A549 (cell line): Measurements from ENCODE around the gene LRP1. TPM values are rescaled to one million over a fixed set of nuclear protein-coding genes. Genes with fewer than 3 reads are reported as not detected.

Source experiments
- ATAC-seq, 2 experiments: fragments of 200-7000 bp in 1 of 2; fragments of >200 bp in 1 of 2; cut with Nextera tagmentation in 1 of 2; cut with Tn5 transposase in 1 of 2; 3 replicates each; pipeline versions ENCODE4 v1.8.0 to v1.9.1; 2018 to 2020; ENCODE audit warnings: mild to moderate bottlenecking in 1 of 2, moderate library complexity in 1 of 2
- CTCF ChIA-PET: fragments of 300-600 bp; sonication (Branson Sonifier 250); formaldehyde crosslinking; extraction: SDS; loops from one replicate; lab custom pipeline; 2021; ENCODE audit warnings: antibody characterized with exemption, inconsistent platforms; lab: Yijun Ruan, JAX
- POLR2A ChIA-PET: fragments of 350-600 bp; formaldehyde crosslinking; extraction: SDS; loops from one replicate; lab custom pipeline; 2021; ENCODE audit warnings: antibody characterized with exemption, inconsistent platforms; lab: Yijun Ruan, JAX
- DNase-seq, 2 experiments: peaks; one replicate each; pipeline versions ENCODE4 v3.0.0 to v3.0.0-alpha.2; 2011 to 2016; ENCODE audit warnings: low read depth in 1 of 2, low spot score in 1 of 2
- FAIRE-seq: peaks from 2 replicates; lab custom pipeline; 2011; peaks lifted over from hg19 to GRCh38; lab: Jason Lieb, UNC
- H3K27ac ChIP-seq, 2 experiments: fragments of >200 bp; sonication (Bioruptor Twin); formaldehyde crosslinking; 3 replicates each; pipeline ENCODE4 v1.5.1; 2016 to 2017
- H3K4me1 ChIP-seq: fragments of >200 bp; sonication (Bioruptor Twin); formaldehyde crosslinking; 3 replicates; pipeline ENCODE4 v1.6.1; 2016
- H3K4me2 ChIP-seq: fragments of >200 bp; sonication (Bioruptor Twin); formaldehyde crosslinking; 3 replicates; pipeline ENCODE4 v1.6.1; 2016
- H3K4me3 ChIP-seq: fragments of >200 bp; sonication (Bioruptor Twin); formaldehyde crosslinking; 3 replicates; pipeline ENCODE4 v1.5.1; 2016
- H3K9me3 ChIP-seq: fragments of >200 bp; sonication (Bioruptor Twin); formaldehyde crosslinking; 3 replicates; pipeline ENCODE4 v1.6.1; 2016
- CBX2 ChIP-seq: fragments of 200-600 bp; sonication (generic); IDR thresholded peaks from 2 replicates; pipeline ENCODE4 v1.6.1; 2016; ENCODE audit warnings: low read depth, mild to moderate bottlenecking, borderline replicate concordance
- CBX8 ChIP-seq: fragments of 200-600 bp; sonication (generic); IDR thresholded peaks from 2 replicates; pipeline ENCODE4 v1.6.1; 2016
- CTCF ChIP-seq: fragments of >200 bp; sonication (Bioruptor Twin); formaldehyde crosslinking; IDR thresholded peaks from 3 replicates; pipeline ENCODE4 v1.5.1; 2016
- ESRRA ChIP-seq: fragments of 150-350 bp; IDR thresholded peaks from 2 replicates; pipeline ENCODE4 v1.6.1; 2014; ENCODE audit warnings: mild to moderate bottlenecking, low read length, borderline replicate concordance
- FOSB ChIP-seq: fragments of 250-450 bp; sonication (Bioruptor Pico); IDR thresholded peaks from 2 replicates; pipeline ENCODE4 v1.5.0; 2020; ENCODE audit warnings: mild to moderate bottlenecking, moderate library complexity
- FOXS1 ChIP-seq: fragments of 250-450 bp; sonication (Bioruptor Pico); IDR thresholded peaks from 2 replicates; pipeline ENCODE4 v1.5.0; 2020; ENCODE audit warnings: mild to moderate bottlenecking, moderate library complexity
- JUNB ChIP-seq: fragments of >200 bp; sonication (Bioruptor Twin); formaldehyde crosslinking; IDR thresholded peaks from 2 replicates; pipeline ENCODE4 v1.6.1; 2016
- MAX ChIP-seq: IDR thresholded peaks from 2 replicates; pipeline ENCODE4 v1.6.1; 2012
- NR3C1 ChIP-seq: fragments of >200 bp; sonication (Bioruptor Twin); formaldehyde crosslinking; IDR thresholded peaks from 3 replicates; pipeline ENCODE4 v1.6.1; 2017
- POLR2A ChIP-seq: IDR thresholded peaks from 2 replicates; pipeline ENCODE4 v1.6.1; 2012; ENCODE audit warnings: mild to moderate bottlenecking, low read length
- RAD21 ChIP-seq, 2 experiments: fragments of >200 bp in 1 of 2; sonication (Bioruptor Twin) in 1 of 2; formaldehyde crosslinking in 1 of 2; IDR thresholded peaks in 1 of 2; conservative IDR thresholded peaks in 1 of 2; 2 replicates in 1 of 2; 3 replicates in 1 of 2; pipeline ENCODE4 v1.6.1; 2012 to 2018; ENCODE audit warnings: inconsistent platforms in 1 of 2
- REST ChIP-seq: fragments of 200-600 bp; sonication (generic); IDR thresholded peaks from 2 replicates; pipeline ENCODE4 v1.6.1; 2016; ENCODE audit warnings: antibody characterized with exemption, mild to moderate bottlenecking, moderate library complexity
- RFX5 ChIP-seq: fragments of 450-650 bp; IDR thresholded peaks from 2 replicates; pipeline ENCODE4 v1.7.1; 2014; ENCODE audit warnings: antibody characterized with exemption, mild to moderate bottlenecking, moderate library complexity
- RNF2 ChIP-seq: fragments of 200-600 bp; sonication (generic); IDR thresholded peaks from 2 replicates; pipeline ENCODE4 v1.6.1; 2016; ENCODE audit warnings: low read depth, mild to moderate bottlenecking, antibody characterized with exemption, moderate library complexity, borderline replicate concordance
- ZC3H11A ChIP-seq: fragments of 450-650 bp; IDR thresholded peaks from 2 replicates; pipeline ENCODE4 v1.6.1; 2014; ENCODE audit warnings: antibody characterized with exemption, mild to moderate bottlenecking
- ZFP36 ChIP-seq: fragments of 450-650 bp; IDR thresholded peaks from 2 replicates; pipeline ENCODE4 v1.6.1; 2014; ENCODE audit warnings: borderline replicate concordance; ENCODE audit not compliant: partially characterized antibody
- WGBS: methylation state at CpG from one replicate; pipeline ENCODE4 v1.1.6; 2017; ENCODE audit errors: missing lambda C conversion rate; 5-methylcytosine and 5-hydroxymethylcytosine counted together
- polyA plus RNA-seq, 4 experiments: library from polyadenylated mRNA; depleted of rRNA in 3 of 4; stranded (reverse); fragments of >200 nt; fragmentation: RNase III in 1 of 4; extraction: RNeasy Plus Mini Kit Qiagen cat#74134 plus additional on column Dnase treatment in 1 of 4; gene quantifications; 2 replicates in 3 of 4; 3 replicates in 1 of 4; pipeline ENCODE4 v1.2.3, GENCODE V29; 2011 to 2017

LRP1 gene
- polyA plus RNA-seq, 2 of the 4 experiments (the other 2 are of a cell fraction) = 5.6 to 9.4 TPM

GRCh38 chr12:57216014-57216911 lies 88.0 kb downstream of the LRP1 start, which contains the start of gene NXPH4 (continued):
- TF ChIP-seq REST (no peak), ESRRA (0 out of 2 replicates have a peak, but pooled peaks have one; percentile 20), FOSB (no peak), RAD21 (conservative IDR thresholded peaks at IDR 0.05 in 1 of 2, IDR thresholded peaks at IDR 0.05 in 1 of 2) (no peak), ZFP36 (no peak), ZC3H11A (no peak), CBX2 (no peak), FOXS1 (CRISPR knock-in tag) (no peak), JUNB (no peak), MAX (no peak), CTCF (peak; percentile 21; the same call in 1 of the 3 replicates), CBX8 (no peak), RFX5 (peak; percentile 8), NR3C1 (no peak)

- Histone ChIP-seq H3K4me1 (peaks cover 31% of the 10 kb centered on the region), H3K27ac (peak overlapping the region; percentile 54 to 89), H3K9me3 (no peaks in the 10 kb centered on the region), H3K4me2 (peak overlapping the region; percentile 100), H3K4me3 (peak overlapping the region; percentile 60)
- peak; percentile 1 to 2; a peak in 2 of 6 replicates for ATAC-seq
- WGBS = 18% methylated on average over 34 of the region's 63 CpGs
- ChIA-PET CTCF (interaction anchor here (0.8 to 8.5 kb wide), 6 partner anchors 10 to 237 kb away, joined by 3 to 615 read pairs (median 4); partner anchors contain the start of genes INHBE and SHMT2), POLR2A (no interaction called here)
- TF ChIP-seq RNF2 = peak; percentile 86
- TF ChIP-seq POLR2A = no peak
- peak in 1 of 2 experiments; percentile 32 for DNase-seq
- no peak for FAIRE-seq
Measured at GRCh38 chr12:57216921-57217879, 88.9 kb downstream of the LRP1 start.
